ENCODE results near the gene CADM3.

DNA sequence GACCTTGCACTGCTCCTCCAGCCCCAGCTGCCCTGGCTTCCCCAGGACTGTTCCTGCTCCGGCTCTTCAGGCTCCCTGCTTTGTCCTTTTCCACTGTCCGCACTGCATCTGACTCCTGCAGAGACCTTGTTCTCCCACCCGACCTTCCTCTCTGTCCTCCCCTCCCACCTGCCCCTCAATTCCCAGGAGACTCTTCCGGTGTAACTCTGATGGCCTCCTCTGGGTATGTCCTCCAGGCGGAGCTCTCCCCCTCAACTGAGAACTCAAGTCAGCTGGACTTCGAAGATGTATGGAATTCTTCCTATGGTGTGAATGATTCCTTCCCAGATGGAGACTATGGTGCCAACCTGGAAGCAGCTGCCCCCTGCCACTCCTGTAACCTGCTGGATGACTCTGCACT, 33.8 kb downstream of the CADM3 start:
- TF ChIP-seq, protein P1, sequence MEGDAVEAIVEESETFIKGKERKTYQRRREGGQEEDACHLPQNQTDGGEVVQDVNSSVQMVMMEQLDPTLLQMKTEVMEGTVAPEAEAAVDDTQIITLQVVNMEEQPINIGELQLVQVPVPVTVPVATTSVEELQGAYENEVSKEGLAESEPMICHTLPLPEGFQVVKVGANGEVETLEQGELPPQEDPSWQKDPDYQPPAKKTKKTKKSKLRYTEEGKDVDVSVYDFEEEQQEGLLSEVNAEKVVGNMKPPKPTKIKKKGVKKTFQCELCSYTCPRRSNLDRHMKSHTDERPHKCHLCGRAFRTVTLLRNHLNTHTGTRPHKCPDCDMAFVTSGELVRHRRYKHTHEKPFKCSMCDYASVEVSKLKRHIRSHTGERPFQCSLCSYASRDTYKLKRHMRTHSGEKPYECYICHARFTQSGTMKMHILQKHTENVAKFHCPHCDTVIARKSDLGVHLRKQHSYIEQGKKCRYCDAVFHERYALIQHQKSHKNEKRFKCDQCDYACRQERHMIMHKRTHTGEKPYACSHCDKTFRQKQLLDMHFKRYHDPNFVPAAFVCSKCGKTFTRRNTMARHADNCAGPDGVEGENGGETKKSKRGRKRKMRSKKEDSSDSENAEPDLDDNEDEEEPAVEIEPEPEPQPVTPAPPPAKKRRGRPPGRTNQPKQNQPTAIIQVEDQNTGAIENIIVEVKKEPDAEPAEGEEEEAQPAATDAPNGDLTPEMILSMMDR (IDR thresholded peaks at IDR 0.05): no peak
- TF ChIP-seq POLR2A (IDR thresholded peaks at IDR 0.05): no peak
